NCI-H526 treated with DMSO at 0.1 percent for 48 hours (cell line): ENCODE data around the gene COL20A1.

Experiments used
- DNase-seq: peaks from one replicate; lab custom pipeline; 2025; lab: John Stamatoyannopoulos, UW

Gene COL20A1

GRCh38 chr20:63320616-63321147 lies 27.7 kb downstream of the COL20A1 start:
- no peak for DNase-seq

GRCh38 chr20:63321148-63321831 lies 28.3 kb downstream of the COL20A1 start:
- DNase-seq = no peak

GRCh38 chr20:63322146-63322932 lies 29.4 kb downstream of the COL20A1 start:
- no peak for DNase-seq

- DNase-seq = no peak
These were observed 29.9 kb downstream of the COL20A1 start for GRCh38 chr20:63322933-63323273.

GRCh38 chr20:63323357-63323981 lies 30.5 kb downstream of the COL20A1 start:
- DNase-seq = no peak

- DNase-seq = no peak
These were observed 32.1 kb downstream of the COL20A1 start for GRCh38 chr20:63325021-63325471.

- no peak for DNase-seq
These were observed 32.7 kb downstream of the COL20A1 start for GRCh38 chr20:63325554-63326313.

GRCh38 chr20:63326314-63327230 lies 33.6 kb downstream of the COL20A1 start:
- no peak for DNase-seq

DNA sequence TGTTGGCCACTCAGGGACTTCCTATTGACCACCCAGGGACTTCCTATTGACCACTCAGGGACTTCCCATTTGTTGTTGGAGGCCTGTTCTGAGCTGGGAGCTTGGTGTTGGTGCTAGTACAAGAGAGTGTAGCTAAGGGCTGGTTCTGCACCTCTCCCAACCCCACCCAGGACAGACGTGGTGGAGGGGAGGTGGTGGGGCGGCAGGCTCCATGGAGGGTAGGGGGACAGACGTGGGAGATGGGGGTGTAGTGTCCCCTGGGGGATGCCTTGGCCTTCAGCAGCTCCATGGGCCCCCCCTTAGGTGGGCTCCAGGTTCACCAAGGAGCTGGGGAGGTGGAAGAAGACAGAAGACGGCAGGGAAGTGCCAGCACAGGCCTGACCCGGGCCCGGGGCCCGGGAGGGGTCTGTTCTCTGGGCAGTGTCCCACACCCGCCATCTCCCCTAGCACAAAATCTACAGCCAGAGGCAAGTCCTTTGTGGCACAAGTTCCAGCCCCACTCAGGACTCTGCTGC lies 34.3 kb downstream of the COL20A1 start:
- no peak for DNase-seq

DNA sequence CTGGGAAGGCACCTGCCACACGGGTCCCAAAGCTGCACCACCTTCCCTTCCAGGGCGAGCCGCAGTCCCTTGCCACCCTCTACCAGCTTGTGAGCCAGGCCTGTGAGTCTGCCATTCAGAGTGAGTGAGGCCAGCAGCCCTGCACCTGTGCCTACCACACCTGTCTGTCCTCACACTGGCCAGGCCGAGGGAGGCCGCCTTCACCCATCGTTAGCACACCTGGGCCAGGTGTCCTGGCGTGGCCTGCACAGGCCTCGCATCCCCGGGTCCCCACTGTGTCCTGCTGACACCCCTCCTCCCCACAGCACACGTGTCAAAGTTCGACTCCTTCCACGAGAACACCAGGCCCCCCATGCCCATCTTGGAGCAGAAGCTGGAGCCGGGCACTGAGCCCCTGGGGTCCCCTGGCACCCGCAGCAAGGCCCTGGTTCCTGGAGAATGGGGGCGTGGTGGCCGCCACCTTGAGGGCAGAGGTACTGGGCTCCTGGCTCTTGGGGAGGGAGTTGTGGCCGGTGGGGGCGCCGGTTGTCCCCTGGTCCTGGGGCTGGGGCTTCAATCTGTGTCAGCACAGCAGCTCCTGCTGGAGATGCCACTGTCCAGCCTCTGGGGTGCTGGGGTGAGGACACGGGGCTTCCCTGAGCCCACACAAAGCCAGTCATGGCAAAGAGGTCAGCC lies 35.2 kb downstream of the COL20A1 start:
- DNase-seq = no peak

DNA sequence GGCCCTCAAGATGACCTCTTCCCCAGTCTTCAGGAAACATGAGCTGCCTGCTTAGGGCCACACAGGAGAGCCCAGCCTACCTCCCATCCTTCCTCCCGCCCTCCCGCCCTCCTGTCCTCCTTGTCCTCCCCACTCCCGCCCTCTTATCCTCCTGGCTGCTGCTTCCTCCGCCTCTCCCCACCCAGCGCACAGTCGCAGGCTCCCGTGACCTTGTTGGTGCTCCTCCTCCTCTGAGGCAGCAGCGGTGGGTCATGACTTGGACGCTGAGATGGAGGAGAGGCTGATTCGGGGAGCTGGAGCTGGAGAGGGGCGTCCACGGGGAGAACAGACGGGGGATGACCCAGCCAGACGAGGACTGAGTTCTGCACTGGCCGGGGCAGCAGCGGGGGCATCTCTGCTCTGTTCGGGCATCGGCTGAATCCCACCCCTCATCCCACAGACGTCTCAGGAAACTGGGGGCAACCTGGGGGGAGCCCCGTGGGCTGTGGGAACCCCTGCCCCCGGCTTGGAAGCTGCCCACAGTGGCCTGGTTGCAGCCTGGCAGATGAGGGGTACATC lies 35.8 kb downstream of the COL20A1 start:
- no peak for DNase-seq

DNA sequence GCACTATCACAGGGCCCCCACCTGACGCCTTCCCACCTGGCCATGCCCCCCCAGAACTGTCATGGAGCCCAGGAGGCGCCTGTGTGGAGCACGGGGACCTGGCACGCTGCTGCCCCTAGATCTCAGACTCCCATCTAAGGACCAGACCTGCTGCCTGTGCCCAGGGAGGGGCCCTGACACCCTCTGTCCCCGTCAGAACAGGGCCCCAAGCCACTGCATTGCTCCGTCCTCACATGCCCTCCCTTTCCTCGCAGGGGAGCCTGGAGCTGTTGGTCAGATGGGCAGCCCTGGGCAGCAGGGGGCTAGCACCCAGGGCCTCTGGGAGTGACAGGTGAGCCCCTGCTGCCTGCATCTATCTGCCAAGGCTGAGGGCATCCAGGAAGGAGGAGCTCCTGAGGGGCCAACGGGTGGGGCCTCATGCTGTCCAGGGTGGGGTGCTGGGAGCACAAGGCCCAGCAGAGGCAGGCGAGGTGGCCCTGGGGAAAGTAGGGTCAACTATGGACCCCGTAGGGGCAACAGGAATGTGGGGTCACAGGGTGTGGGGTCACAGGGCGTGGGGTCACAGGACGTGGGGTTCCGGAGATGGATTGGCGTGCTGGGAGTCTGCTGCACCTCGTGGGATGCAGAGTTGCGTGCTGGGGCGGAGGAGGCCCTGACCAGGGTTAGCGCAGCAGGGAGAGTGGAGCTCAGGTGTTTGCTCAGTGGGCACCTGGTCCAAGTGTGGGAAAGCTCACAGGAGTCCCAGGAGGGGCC lies 36.5 kb downstream of the COL20A1 start:
- DNase-seq = no peak

- DNase-seq = no peak
These were observed 37.2 kb downstream of the COL20A1 start for GRCh38 chr20:63330084-63330760.

DNA sequence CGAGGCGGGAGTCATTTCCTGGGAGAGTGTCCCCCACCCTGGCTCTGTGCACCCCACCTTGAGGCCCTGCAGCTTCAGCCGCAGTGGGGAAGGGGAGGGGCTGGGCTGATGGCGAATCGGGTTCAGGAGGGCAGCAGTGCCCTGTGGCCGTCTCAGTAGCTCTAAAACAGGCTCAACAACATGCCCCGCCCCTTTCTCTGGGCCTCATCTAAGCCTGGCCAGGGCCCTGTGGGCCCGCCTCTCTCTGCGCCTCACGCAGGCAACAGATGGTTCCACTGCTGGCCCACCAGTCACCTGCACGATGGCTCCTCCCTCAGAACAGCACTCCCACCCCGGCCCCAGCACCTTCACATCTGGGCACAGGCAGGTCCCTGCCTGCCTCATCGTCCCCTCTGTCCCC lies 38.0 kb downstream of the COL20A1 start:
- no peak for DNase-seq

- DNase-seq = no peak
These were observed 38.9 kb downstream of the COL20A1 start for GRCh38 chr20:63331741-63332400.

DNA sequence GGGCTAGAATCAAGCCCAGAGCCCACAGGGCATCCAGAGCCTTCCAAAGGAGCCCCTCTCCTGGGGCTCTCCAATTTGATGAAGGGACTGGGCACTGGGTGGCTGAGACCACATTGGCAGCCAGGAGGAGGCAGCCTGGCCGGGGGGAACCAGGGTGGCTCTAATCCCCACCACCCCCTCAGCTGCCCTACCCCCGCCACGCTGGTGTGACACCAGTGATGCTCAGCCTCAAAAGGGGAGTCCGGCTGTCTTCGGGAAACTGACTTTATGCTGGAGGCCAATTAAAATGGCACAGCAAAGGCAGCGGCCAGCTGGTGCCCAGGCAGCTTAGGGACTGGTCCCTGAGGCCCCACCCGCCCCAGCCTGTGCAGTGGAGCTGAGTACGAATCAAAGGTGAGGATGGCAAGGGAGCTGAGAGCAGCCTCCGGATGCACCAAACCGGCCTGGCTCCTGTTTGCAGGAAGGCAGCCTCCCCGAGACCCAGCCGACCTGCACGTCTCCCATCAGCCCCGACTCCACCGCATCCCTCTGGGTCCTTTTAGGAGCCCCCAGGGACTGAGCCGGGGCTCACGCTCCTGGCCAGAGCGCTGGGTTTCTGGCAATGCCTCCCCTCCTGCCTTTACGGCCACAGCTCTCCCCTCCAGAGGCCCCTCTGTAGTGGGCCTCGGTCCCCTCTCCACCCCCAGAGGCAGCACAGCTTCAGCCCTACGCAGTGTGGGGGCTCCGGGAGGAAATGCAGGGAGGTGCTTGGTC lies 39.7 kb downstream of the COL20A1 start:
- no peak for DNase-seq

- DNase-seq = no peak
These were observed 40.4 kb downstream of the COL20A1 start for GRCh38 chr20:63333241-63333836.
